G401.6 (cell line): ENCODE measurements around the gene CRBN.

Experiments
- FAIRE-seq: peaks from 2 replicates; lab custom pipeline; 2012; peaks lifted over from hg19 to GRCh38; lab: Jason Lieb, UNC

CRBN gene

GRCh38 chr3:3179407-3180094 lies at the start of gene CRBN:
CRBN (minus strand) TSS chr3:3179691; CDS start chr3:3179687, 4 bp downstream.
- no peak for FAIRE-seq

- FAIRE-seq: no peak
Observed at GRCh38 chr3:3227640-3228039, 48.1 kb upstream of the CRBN start.

GRCh38 chr3:3221528-3221927 lies 42.0 kb upstream of the CRBN start:
- FAIRE-seq: no peak

- FAIRE-seq: no peak
Observed at GRCh38 chr3:3216401-3216800, 36.9 kb upstream of the CRBN start.

- FAIRE-seq: no peak
Observed at GRCh38 chr3:3212781-3213440, 33.4 kb upstream of the CRBN start.

- FAIRE-seq: no peak
Observed at GRCh38 chr3:3209714-3210113, 30.2 kb upstream of the CRBN start.

- no peak for FAIRE-seq
Observed at GRCh38 chr3:3209057-3209456, 29.6 kb upstream of the CRBN start.

GRCh38 chr3:3201611-3202010 lies 22.1 kb upstream of the CRBN start:
- no peak for FAIRE-seq

- FAIRE-seq: peak; percentile 82
Observed at GRCh38 chr3:3200632-3201212, 21.2 kb upstream of the CRBN start.

- no peak for FAIRE-seq
Observed at GRCh38 chr3:3199306-3199705, 19.8 kb upstream of the CRBN start.

- FAIRE-seq: no peak
Observed at GRCh38 chr3:3196148-3196861, 16.8 kb upstream of the CRBN start.

- FAIRE-seq: no peak
Observed at GRCh38 chr3:3194861-3195260, 15.4 kb upstream of the CRBN start.

GRCh38 chr3:3192286-3192675 lies 12.8 kb upstream of the CRBN start:
- FAIRE-seq: no peak

GRCh38 chr3:3191675-3192285 lies 12.3 kb upstream of the CRBN start:
- no peak for FAIRE-seq

GRCh38 chr3:3189961-3190360 lies 10.5 kb upstream of the CRBN start:
- FAIRE-seq: no peak

- FAIRE-seq: no peak
Observed at GRCh38 chr3:3189102-3189727, 9.7 kb upstream of the CRBN start.

GRCh38 chr3:3184876-3185275 lies 5.4 kb upstream of the CRBN start:
- no peak for FAIRE-seq

- FAIRE-seq: no peak
Observed at GRCh38 chr3:3180456-3180855, 965 bp upstream of the CRBN start.

- FAIRE-seq: no peak
Observed at GRCh38 chr3:3178498-3179328, 778 bp downstream of the CRBN start.

GRCh38 chr3:3177861-3178497 lies 1.5 kb downstream of the CRBN start:
- no peak for FAIRE-seq

- no peak for FAIRE-seq
Observed at GRCh38 chr3:3172627-3173026, 6.9 kb downstream of the CRBN start.
